Measurements from ENCODE around the gene SRPK1. TPM values are rescaled to one million over a fixed set of nuclear protein-coding genes. Genes with fewer than 3 reads are reported as not detected.

Gene SRPK1
- total RNA-seq, 1 experiment from 2014 or later, result 89.4 TPM

- TF ChIP-seq MAX (IDR thresholded peaks at IDR 0.05) (no peak), SIN3A (IDR thresholded peaks at IDR 0.05; ENCODE audit: low read depth) (no peak), ATF3 (IDR thresholded peaks at IDR 0.05) (no peak), RAD21 (IDR thresholded peaks at IDR 0.05; ENCODE audit: low read depth) (no peak), TCF7L2 (IDR thresholded peaks at IDR 0.05; ENCODE audit: borderline replicate concordance, extremely low read depth, insufficient read depth, insufficient read length) (no peak), ZNF274 (IDR thresholded peaks at IDR 0.05; ENCODE audit: low read depth, low read length) (no peak), ELF1 (IDR thresholded peaks at IDR 0.05; ENCODE audit: borderline replicate concordance, low read depth) (no peak)
Observed at GRCh38 chr6:35895560-35895959, 25.3 kb downstream of the SRPK1 start (continued).

GRCh38 chr6:35894776-35895175 is 26.1 kb downstream of the SRPK1 start:
- no peak overlapping the region for H3K27ac ChIP-seq (ENCODE audit: low read depth, low read length)
- no peaks in the 10 kb centered on the region for H3K9me2 ChIP-seq (ENCODE audit: insufficient read depth)
- BruUV-seq (replicated peaks), result no TSS peak
- H3K9ac ChIP-seq (ENCODE audit: low read length), result no peak overlapping the region
- H3K36me3 ChIP-seq (ENCODE audit: control insufficient read depth in 1 of 2, insufficient read depth in 2 of 2, low read length in 2 of 2), result peaks cover 0 to 9% of the 10 kb centered on the region in 2 experiments; a peak in 1 of 4 replicates
- no peak overlapping the region for H3K4me2 ChIP-seq (ENCODE audit: low read length)
- TF ChIP-seq SP1 (IDR thresholded peaks at IDR 0.05; ENCODE audit: low read depth) (no peak), JUND (IDR thresholded peaks at IDR 0.05) (no peak), FOSL1 (IDR thresholded peaks at IDR 0.05; ENCODE audit: low read depth) (no peak), ATF3 (IDR thresholded peaks at IDR 0.05) (no peak), EGR1 (IDR thresholded peaks at IDR 0.05; ENCODE audit: low read depth) (no peak), MAX (IDR thresholded peaks at IDR 0.05) (no peak), ZFX (IDR thresholded peaks at IDR 0.05) (no peak), CBX3 (IDR thresholded peaks at IDR 0.05; ENCODE audit: low read depth) (no peak), EZH2phosphoT487 (IDR thresholded peaks at IDR 0.05; ENCODE audit: borderline replicate concordance) (no peak), SIN3A (IDR thresholded peaks at IDR 0.05; ENCODE audit: low read depth) (no peak), POLR2A (IDR thresholded peaks at IDR 0.05; ENCODE audit: borderline replicate concordance, extremely low read depth, insufficient read depth, insufficient read length) (no peak), TCF7L2 (IDR thresholded peaks at IDR 0.05; ENCODE audit: borderline replicate concordance, extremely low read depth, insufficient read depth, insufficient read length) (no peak), ZBTB33 (IDR thresholded peaks at IDR 0.05; ENCODE audit: extremely low read depth, insufficient replicate concordance, low read length) (no peak)
- no peaks in the 10 kb centered on the region; a peak in 1 of 4 replicates for H3K4me1 ChIP-seq (ENCODE audit: control insufficient read depth in 1 of 2, insufficient read depth in 2 of 2, low read length in 2 of 2)
- CTCF ChIA-PET, result no interaction called here
- DNase-seq (ENCODE audit: low read depth, low spot score), result no peak
- POLR2A ChIA-PET, result no interaction called here
- no peak overlapping the region for H2AFZ ChIP-seq (ENCODE audit: low read depth, low read length, poor library complexity, severe bottlenecking)
- H3K27me3 ChIP-seq (ENCODE audit: insufficient read depth, low read length), result no peaks in the 10 kb centered on the region
- no peak overlapping the region for H3K4me3 ChIP-seq (replicated peaks in 1 of 2; ENCODE audit: low read depth in 1 of 2, low read length in 2 of 2)
- H3K79me2 ChIP-seq (ENCODE audit: insufficient read depth, low read length), result peaks cover 97% of the 10 kb centered on the region
- peaks cover 44% of the 10 kb centered on the region; the same call in 1 of the 2 replicates for H4K20me1 ChIP-seq (ENCODE audit: insufficient read depth)
- RAD21 ChIA-PET (ENCODE audit: low non-redundant PET in 1 of 2, low total read pairs in 2 of 2, uncharacterized antibody in 2 of 2, unreplicated experiment in 2 of 2), result no interaction called here
- no peak for ATAC-seq
- intact Hi-C loops (cut with micrococcal nuclease), result no loop called here
- H3K9me3 ChIP-seq (ENCODE audit: control insufficient read depth in 1 of 2, insufficient read depth in 1 of 2, low read depth in 1 of 2, low read length in 2 of 2), result no peaks in the 10 kb centered on the region

All from HCT116 (cell line).